ENCODE data around the gene ZBTB45. TPM values are rescaled to one million over a fixed set of nuclear protein-coding genes. Genes with fewer than 3 reads are reported as not detected.

Gene ZBTB45
- total and polyA plus RNA-seq, 2 donors (not counting 1 experiment from before 2014, with no cell fraction given) = 12.6 to 20.9 TPM

- peak overlapping the region; percentile 99 for H3K27ac Mint-ChIP-seq
- intact Hi-C loops (cut with micrococcal nuclease) = loop anchor here (1.0 to 2.0 kb wide), 5 partner anchors 19 to 191 kb away; partner anchors contain the start of genes CHMP2A, ZNF132 and ZNF837
- Histone ChIP-seq H4K20me1 (ENCODE audit: control insufficient read depth, insufficient read depth, low read length, poor library complexity, severe bottlenecking) (peaks cover 48% of the 10 kb centered on the region), H3K4me2 (replicated peaks; ENCODE audit: low read depth, low read length, poor library complexity, severe bottlenecking) (peak overlapping the region; percentile 93), H2AFZ (ENCODE audit: insufficient read depth, low read depth, low read length, poor library complexity, severe bottlenecking) (peak overlapping the region; percentile 79), H3K9me3 (ENCODE audit: control extremely low read depth in 1 of 3, control insufficient read depth in 2 of 3, insufficient read depth in 1 of 3, low read length in 2 of 3) (no peaks in the 10 kb centered on the region), H3K27me3 (replicated peaks in 1 of 4; ENCODE audit: control extremely low read depth in 1 of 4, control insufficient read depth in 3 of 4, insufficient read depth in 4 of 4, low read length in 3 of 4) (no peaks in the 10 kb centered on the region), H3K27ac (ENCODE audit: low read length in 2 of 2) (peak overlapping the region; percentile 76 to 96), H3K36me3 (replicated peaks in 1 of 2; ENCODE audit: control extremely low read depth in 1 of 2, control insufficient read depth in 1 of 2, extremely low read depth in 1 of 2, insufficient read depth in 2 of 2, low read length in 1 of 2) (peaks cover 0 to 12% of the 10 kb centered on the region in 2 experiments), H3K79me2 (ENCODE audit: control insufficient read depth, insufficient read depth, low read length) (peaks cover 47% of the 10 kb centered on the region), H3K9ac (ENCODE audit: low read length) (peak overlapping the region; percentile 81), H3K4me3 (ENCODE audit: control extremely low read depth in 1 of 5, extremely low read depth in 1 of 5, insufficient read depth in 1 of 5, low read depth in 2 of 5, low read length in 4 of 5) (peak overlapping the region; percentile 32 to 78 (median 71)), H3K4me1 (ENCODE audit: control insufficient read depth in 2 of 2, insufficient read depth in 2 of 2, low read length in 2 of 2) (peaks cover 25 to 39% of the 10 kb centered on the region in 2 donors)
- H3K4me1 Mint-ChIP-seq = peaks cover 50% of the 10 kb centered on the region
- ATAC-seq (ENCODE audit: low read depth) (no peak), DNase-seq (no peak)
- POLR2A ChIA-PET = interaction anchor here (1.2 to 3.3 kb wide), 10 partner anchors 19 to 192 kb away, joined by 3 to 30 read pairs (median 6); partner anchors contain the start of genes TRIM28, ZNF132, ZNF324B and ZNF497
- H3K4me3 Mint-ChIP-seq = peak overlapping the region; percentile 98
- WGBS (ENCODE audit: insufficient coverage) = 6% methylated on average over 15 of the region's 22 CpGs
- no peaks in the 10 kb centered on the region for H3K9me3 Mint-ChIP-seq (ENCODE audit: insufficient read depth)
- TF ChIP-seq CTCF (IDR thresholded peaks at IDR 0.05) = no peak
- TF ChIP-seq EZH2 (IDR thresholded peaks at IDR 0.05; ENCODE audit: borderline replicate concordance, insufficient read depth, low read depth, low read length, poor library complexity, severe bottlenecking) = no peak
- CTCF ChIA-PET = interaction anchor here (0.6 to 4.9 kb wide), 16 partner anchors 10 to 791 kb away, joined by 3 to 72 read pairs (median 6); partner anchors contain the start of genes CHMP2A, TRIM28, ZNF497 and ZNF584
- H3K27me3 Mint-ChIP-seq = no peaks in the 10 kb centered on the region
These were observed 1.1 kb downstream of the ZBTB45 start for GRCh38 chr19:58518256-58519086.
